GM18526 (cell line): ENCODE data around the gene THAP8.

ENCODE experiments used
- POLR2A ChIP-seq: IDR thresholded peaks from 3 replicates; pipeline ENCODE4 v1.6.1; 2011; ENCODE audit not compliant: insufficient read length; ENCODE audit errors: extremely low read depth

Gene THAP8

DNA sequence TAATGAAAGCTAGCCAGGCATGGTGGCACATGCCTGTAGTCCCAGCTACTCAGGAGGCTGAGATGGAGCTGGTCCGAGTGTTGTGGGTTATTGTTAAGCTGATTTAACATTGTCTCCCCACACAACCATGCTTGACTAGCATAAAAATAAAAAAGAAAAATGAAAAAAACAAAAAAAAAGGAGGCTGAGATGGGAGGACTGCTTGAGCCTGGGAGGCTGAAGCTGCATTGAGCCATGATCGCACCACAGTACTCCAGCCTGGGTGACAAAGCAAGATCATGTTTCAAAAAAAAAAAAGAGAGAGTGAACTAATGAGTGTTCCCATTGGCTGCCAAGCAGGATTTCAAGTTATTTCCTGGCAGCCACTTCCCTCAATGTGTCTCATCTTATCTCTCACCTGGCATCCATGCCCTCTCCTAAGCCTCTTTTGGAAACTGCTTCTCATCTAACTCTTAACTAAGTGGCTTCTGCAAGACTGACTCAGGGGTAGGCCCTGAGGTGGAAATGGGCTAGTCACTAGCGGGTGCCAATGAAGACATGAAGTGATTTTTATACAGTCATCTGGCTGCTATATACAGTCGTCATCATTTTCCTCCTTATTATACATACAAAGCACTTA lies 4.9 kb downstream of the THAP8 start:
- no peak for TF ChIP-seq POLR2A

DNA sequence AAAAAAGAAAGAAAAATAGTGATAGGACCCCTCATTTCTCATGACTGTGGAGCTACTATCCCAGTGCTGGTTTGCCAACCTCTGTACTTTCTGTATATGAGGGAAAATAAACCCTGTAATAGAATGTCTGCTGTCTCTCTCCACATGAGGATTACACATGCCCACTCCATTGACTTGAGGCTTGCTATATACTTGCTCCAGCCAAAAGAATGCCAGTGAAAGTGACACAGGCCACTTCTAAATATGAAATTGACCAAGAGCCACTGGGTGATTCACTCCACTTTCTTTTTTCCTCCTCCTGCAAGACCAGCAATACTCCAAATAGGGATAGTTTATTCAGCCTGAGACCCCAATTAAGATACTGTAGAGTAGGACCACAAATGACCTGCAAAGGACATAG lies 6.2 kb downstream of the THAP8 start:
- no peak for TF ChIP-seq POLR2A

DNA sequence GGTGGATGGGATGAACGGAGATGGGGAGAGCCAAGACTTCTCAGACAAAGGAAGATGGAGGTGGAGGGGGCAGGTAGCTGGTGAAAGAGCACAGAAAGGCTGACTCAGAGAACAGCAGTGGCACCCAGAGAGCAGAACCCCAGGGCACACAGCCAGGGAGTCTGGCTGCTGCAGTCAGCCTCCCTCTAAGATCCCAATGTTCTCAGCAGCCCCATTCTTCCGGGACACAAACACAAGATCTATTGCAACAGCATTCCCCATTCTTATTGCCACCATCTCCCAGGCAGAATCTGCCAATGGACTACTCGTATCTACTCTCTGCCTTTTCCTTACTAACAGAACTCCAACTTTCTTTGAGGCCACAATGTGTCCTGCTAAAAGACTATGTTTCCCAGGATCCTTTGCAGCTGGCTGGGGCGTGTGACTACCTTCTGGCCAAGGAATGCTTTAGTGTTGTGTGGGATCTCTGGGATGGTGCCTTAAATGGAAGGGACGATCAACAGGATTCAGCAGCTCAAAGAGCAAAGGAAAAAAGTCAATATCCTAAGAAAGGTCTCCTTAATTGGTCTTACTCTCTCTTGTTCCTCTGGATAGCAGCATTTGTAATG lies 7.5 kb downstream of the THAP8 start:
- no peak for TF ChIP-seq POLR2A

DNA sequence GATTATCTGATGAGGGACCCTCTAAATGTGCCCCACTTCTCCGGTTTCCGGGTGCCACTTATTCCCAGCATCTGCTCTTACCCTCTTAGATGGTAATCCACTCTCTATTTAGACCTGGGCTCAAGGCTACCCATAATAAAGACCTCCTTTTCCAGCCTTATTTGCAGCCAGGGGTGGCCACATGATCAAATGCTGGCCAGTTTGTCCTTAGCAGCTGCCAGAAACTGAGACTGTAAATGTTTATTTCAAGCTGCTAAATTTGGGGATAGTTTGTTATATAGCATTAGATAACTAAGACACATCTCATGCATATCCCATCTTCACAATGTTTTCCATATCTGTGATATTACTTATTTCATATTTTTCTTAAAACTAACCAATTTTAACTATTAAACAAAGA lies 10.1 kb downstream of the THAP8 start:
- no peak for TF ChIP-seq POLR2A

DNA sequence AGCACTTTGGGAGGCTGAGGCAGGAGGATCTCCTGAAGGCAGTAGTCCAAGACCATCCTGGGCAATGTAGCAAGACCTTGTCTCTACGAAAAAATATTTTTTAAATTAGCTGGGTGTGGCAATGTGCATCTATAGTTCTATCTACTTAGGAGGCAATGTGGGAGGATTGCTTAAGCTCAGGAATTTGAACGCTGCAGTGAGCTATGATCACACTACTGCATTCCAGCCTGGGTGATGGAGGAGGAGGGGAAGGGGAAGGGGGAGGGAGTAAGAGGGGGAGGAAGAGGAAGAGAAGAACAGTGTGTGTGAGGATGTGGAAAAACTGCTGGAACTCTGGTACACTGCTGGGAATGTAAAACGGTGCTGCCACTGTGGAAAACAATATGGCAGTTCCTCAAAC lies 12.3 kb downstream of the THAP8 start:
- no peak for TF ChIP-seq POLR2A

DNA sequence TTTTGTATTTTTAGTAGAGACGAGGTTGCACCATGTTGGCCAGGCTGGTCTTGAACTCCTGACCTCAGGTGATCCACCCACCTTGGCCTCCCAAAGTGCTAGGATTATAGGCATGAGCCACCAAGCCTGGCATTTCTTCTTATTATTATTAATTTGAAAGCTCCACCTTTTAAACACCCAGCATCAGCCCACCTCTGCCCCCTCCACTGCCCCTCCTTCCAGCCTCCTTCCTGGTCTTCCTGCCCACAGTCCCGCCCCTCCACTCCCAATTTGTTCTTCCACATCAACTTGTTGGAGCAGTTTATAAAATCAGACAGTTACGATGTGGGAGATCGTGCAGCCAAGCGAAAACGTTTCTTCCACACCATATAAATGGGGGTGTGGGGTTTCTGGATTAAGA lies 13.6 kb downstream of the THAP8 start:
- TF ChIP-seq POLR2A = no peak

DNA sequence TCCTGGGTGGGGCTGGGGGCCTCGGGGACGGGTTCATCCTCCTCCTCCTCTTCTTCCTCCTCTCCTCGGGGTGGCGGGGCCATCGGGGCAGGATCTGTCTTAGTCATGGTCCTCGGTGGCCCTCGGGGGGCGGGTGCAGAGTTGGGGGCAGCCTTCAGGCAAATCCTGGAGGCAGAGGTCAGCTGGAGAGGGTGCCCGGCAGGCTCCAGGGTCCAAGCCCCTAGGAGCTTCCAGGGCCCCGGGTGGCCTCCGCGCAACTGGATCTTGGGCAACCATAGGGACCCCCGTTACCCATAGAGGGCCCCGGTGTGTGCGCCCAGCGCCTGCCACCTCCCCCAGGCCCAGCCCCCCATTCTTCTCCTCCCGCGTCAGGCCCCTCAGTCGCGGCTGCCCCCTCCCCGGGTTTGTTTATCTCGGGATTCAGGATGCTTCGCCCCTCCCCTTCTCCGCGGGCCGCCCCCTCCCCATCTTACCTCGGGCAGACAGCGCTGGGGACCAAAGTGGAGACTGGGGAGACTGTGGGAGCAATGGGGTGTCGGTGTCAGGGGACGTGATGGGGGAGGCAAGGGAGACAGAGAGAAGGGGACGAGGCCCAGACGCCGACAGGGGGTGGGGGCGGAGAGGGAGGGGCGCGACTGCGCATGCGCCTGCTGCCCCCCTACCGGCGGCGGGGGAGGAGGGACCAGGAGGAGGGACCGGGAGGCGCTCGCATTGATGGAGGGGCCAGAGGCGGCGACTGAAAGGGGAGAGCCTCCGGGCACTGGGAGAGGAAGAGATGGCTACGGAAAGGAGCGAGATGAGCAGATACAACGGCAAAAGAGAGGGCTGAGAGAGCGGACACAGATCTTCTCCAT lies 21.6 kb downstream of the THAP8 start, which contains the start of gene CLIP3:
TSS of gene CLIP3 (minus strand) at position 623 of the 854 bp plus-strand sequence. CDS start at position 107, 516 bp downstream.
- no peak for TF ChIP-seq POLR2A

DNA sequence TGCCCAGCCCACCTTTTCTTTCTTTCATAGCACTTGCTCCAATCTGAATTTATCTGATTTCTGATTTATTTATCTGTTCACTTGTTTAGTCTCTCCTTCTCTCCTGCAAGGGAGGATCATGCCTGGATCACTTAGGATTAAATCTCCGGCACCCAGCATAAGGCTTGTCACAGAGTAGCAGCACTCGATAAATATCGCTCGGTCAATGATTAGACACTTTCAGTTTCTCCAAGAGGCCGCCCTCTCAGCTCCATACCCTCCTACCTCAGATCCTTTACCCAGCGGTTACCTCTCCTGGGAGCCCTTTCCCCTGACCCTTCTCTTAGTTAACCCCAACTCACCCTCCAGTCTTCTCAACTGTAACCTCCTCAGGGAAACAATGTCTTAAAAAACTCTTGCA lies 22.8 kb downstream of the THAP8 start:
- no peak for TF ChIP-seq POLR2A

DNA sequence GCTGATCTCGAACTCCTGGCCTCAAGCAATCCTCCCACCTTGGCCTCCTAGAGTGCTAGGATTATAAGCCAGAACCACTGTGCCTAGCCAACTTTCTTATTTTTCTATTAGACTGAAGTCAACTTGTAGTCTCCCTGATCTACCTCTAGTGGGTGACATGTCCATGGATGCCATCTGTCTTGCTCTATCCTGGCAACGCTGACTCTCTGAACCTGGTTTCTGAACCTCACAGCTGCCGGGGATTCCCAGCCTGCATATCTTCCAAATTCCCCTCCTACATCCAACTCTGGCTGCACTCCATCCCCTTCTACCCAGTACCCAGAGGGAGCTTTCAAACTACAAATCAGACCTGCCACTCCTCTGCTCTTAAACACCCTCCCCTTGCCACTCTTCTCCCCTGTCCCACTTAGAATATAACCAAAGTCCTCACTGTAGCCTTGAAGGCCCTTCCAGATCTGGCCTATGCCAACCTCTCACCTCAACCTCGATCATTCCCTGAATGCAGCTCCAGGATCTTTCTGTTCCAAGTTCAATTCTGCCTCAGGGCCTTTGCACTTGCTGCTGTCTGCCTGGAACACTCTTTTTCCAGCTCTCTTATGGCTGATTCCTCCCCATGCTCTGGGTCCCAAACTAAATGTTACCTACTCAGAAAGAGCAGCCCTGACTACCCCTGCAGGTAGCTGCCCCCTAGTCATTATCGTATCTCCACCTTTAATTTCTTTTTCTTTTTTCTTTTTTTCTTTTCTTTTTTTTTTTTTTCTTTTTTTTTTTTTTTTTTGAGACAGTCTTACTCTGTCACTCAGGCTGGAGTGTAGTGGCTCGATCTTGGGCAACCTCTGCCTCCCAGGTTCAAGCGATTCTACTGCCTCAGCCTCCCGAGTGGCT lies 23.6 kb downstream of the THAP8 start:
- no peak for TF ChIP-seq POLR2A

DNA sequence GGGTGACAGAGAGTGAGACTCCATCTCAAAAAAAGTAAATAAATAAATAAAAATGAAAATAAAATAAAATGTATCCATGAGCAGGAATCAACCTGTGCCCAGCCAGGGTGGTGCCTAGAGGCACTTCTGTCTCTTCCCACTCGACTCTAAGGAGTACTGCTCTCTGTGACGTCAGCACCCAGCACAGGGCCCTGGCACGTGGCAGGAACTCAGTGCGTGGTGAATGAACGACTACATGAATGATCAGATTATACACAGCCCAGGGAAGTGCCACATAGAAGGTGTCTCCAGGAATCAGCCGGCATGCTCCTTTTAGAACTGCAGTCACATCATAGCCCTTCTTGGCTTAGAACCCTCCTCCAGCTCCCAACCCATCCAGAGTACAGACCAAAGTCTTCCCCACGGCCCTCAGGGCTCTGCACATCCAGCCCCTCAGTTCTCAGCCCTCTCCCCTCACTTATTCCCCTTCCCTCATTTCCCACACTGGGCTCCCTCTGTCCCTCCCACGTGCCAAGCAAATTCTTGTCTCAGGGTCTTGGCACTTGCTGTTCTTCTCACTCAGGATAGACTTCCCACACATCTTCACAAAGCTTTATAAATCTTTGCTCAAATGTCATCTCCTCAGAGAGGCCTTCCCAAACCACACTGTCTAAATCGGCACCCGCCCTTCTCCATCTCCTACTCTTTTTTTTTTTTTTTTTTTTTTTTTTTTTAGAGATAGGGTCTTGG lies 25.6 kb downstream of the THAP8 start:
- no peak for TF ChIP-seq POLR2A

DNA sequence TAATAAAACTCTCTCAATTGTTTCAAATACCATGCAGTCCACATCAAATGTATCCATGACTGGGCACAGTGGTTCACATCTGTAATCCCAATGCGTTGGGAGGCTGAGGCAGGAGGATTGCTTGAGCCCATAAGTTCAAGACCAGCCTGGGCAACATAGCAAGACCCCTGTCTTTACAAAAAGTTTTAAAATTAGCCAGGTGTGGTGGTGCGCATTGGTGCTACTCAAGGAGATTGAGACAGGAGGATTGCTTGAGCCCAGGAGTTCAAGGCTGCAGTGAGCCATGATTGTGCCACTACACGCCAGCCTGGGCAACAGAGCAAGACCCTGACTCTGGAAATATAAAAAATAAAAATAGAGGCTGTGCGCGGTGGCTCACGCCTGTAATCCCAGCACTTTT lies 26.4 kb downstream of the THAP8 start:
- no peak for TF ChIP-seq POLR2A

DNA sequence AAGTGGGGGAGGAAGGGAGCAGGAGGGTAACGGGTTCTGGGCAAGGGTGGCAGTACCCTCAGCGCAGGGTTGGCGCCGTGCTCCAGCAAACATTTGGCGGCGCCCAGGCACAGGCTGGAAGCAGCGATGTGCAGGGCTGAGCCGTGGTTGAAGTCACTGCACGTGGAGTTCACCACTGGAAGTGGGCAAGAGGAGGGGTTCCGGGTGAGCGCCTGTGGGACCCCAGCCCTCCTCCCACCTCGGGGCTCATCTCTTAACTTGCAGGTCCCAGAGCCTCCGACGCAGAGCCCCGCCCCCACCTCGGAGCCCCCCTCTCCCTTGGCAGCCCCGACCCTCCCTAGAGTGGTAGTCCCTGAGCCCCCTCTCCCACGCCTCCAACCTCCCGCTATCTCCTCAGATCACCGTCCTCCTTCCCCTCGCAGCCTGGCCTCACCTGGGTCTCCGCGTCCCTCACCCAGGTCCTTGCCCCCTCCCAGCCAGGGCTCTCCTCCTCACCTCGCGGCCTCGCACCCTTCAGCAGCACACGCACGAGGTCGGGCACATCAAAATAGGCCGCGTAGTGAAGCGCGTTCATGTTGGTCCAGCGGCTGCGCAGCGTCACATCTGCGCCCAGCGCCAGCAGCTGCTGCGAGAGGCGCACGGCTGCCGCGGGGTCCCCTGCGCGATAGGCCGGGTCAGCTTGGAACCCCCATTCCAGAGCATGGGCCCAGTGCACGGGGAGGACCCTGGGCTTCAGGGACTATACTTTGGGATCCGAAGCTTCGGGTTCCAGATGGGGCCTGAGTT lies 27.8 kb downstream of the THAP8 start:
- no peak for TF ChIP-seq POLR2A

DNA sequence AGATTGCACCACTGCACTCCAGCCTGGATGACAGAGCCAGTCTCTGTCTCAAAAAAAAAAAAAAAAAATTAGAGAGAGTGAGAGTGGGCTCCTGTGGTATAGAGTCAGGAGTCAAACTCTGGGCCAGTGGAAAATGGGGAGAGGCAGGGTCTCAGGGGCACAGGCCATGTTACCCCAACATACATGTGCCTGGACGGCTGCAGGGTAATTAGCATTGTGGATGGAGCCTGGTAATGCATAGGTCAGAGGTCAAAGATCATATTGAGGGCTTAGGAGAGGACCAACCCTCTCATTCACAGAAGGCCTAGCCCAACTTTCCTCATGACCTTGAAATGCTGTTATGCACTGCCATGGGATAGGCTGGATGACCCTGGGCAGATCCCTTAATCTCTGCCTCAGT lies 28.5 kb downstream of the THAP8 start:
- TF ChIP-seq POLR2A = no peak

DNA sequence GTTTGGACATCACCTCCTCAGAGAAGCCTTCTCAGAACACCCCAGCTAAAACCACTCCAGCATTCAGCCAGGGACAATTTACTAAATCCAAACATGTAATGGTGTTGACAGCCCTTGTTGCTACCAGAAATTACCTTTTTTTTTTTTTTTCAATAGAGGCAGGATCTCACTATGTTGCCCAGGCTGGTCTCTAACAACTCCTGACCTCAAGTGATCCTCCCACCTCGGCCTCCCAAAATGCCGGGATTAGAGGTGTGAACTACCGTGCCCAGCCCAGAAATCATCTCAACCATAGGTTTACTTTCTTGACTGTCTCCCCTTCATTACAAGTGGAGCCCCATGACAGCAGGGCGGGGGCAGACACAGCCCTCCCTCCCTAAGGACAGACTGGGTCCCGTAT lies 30.7 kb downstream of the THAP8 start:
- TF ChIP-seq POLR2A = no peak
